Kidney (tissue), 14 donors: Measurements from ENCODE around the gene BDH1. TPM values are rescaled to one million over a fixed set of nuclear protein-coding genes. Genes with fewer than 3 reads are reported as not detected.

Experiments used
- DNase-seq, 5 donors: peaks; one replicate each; pipeline ENCODE4 v3.0.0-alpha.2; 2013 to 2020
- FAIRE-seq: peaks from 2 replicates; lab custom pipeline; 2012; peaks lifted over from hg19 to GRCh38; lab: Jason Lieb, UNC
- H3K27ac ChIP-seq, 2 donors: one replicate each; pipeline ENCODE4 v1.7.0; 2013; ENCODE audit warnings: low read depth in 2 of 2, low read length in 2 of 2, inconsistent platforms in 1 of 2
- H3K27me3 ChIP-seq: one replicate; pipeline ENCODE4 v1.7.1; 2013; ENCODE audit warnings: low read length, inconsistent platforms; ENCODE audit not compliant: control insufficient read depth, insufficient read depth
- H3K36me3 ChIP-seq, 3 donors: one replicate each; pipeline versions ENCODE4 v1.7.0 to v1.7.1; 2013; ENCODE audit warnings: low read length in 3 of 3, control low read depth in 1 of 3, inconsistent platforms in 1 of 3; ENCODE audit not compliant: insufficient read depth in 3 of 3, control insufficient read depth in 2 of 3
- H3K4me1 ChIP-seq, 3 donors: one replicate each; pipeline versions ENCODE4 v1.7.0 to v1.7.1; 2013; ENCODE audit warnings: low read length in 3 of 3, inconsistent platforms in 1 of 3, low read depth in 1 of 3; ENCODE audit not compliant: control insufficient read depth in 2 of 3, insufficient read depth in 2 of 3
- H3K4me3 ChIP-seq, 3 donors: one replicate each; pipeline versions ENCODE4 v1.7.0 to v1.8.1; 2013; ENCODE audit warnings: low read length in 3 of 3, control low read depth in 1 of 3, inconsistent platforms in 1 of 3
- H3K9ac ChIP-seq, 3 donors: one replicate each; pipeline versions ENCODE4 v1.7.0 to v1.7.1; 2013; ENCODE audit warnings: low read length in 3 of 3, control low read depth in 1 of 3, inconsistent platforms in 1 of 3
- H3K9me3 ChIP-seq, 3 donors: one replicate each; pipeline versions ENCODE4 v1.7.0 to v1.7.1; 2013; ENCODE audit warnings: low read length in 3 of 3, control low read depth in 1 of 3, inconsistent platforms in 1 of 3; ENCODE audit not compliant: control insufficient read depth in 2 of 3, insufficient read depth in 1 of 3
- CTCF ChIP-seq: IDR thresholded peaks from 3 replicates; pipeline ENCODE4 v1.5.1; 2012; ENCODE audit warnings: mild to moderate bottlenecking, moderate library complexity, borderline replicate concordance; ENCODE audit not compliant: insufficient read depth; ENCODE audit errors: extremely low read depth
- intact Hi-C: fragments of 100-400 bp; cut with DNase I; formaldehyde crosslinking; loops from one replicate; pipeline ENCODE4 v1.11.1; 2022
- polyA plus RNA-seq: library from polyadenylated mRNA; stranded (reverse); fragments of 350-450 nt; fragmentation: Illumina TruSeq; extraction: RNeasy Lipid Tissue Mini Kit (QIAGEN cat#74804); gene quantifications from one replicate; pipeline ENCODE4 v1.2.3, GENCODE V29; 2014; ENCODE audit warnings: low read depth, low replicate concordance; ENCODE audit not compliant: insufficient read depth
- total RNA-seq: library from RNA; stranded (reverse); fragmentation: NEBNext Ultra II Directional; extraction: Animal tissue kit (Norgen Biotek cat#: 25700); gene quantifications from one replicate; pipeline ENCODE4 v1.2.1, GENCODE V29; 2021
- donor health status: control.
- donor health status: control.
- donor health status: control.
- donor health status: control.
- donor health status: control.
- donor health status: DM: yes; HTN: yes; CAD: no.
- donor health status: Normal renal cell carcinoma (clear cell type).

The BDH1 gene
- total and polyA plus RNA-seq, 2 donors from 2014 or later: 21.2 to 49.6 TPM

GRCh38 chr3:197542741-197543454 lies 12.9 kb downstream of the BDH1 start:
- DNase-seq (no peak), FAIRE-seq (no peak)
- Histone ChIP-seq H3K27me3 (no peaks in the 10 kb centered on the region), H3K9ac (no peak overlapping the region), H3K4me3 (no peak overlapping the region), H3K4me1 (peaks cover 0 to 2% (median 0%) of the 10 kb centered on the region in 3 donors), H3K36me3 (peaks cover 0 to 13% (median 10%) of the 10 kb centered on the region in 3 donors), H3K9me3 (no peaks in the 10 kb centered on the region), H3K27ac (no peak overlapping the region)
- intact Hi-C loops: no loop called here
- TF ChIP-seq CTCF: no peak

GRCh38 chr3:197541756-197542539 lies 13.8 kb downstream of the BDH1 start:
- no peak for FAIRE-seq
- peak in 1 of 5 donors; percentile 23 for DNase-seq

GRCh38 chr3:197540961-197541377 lies 14.8 kb downstream of the BDH1 start:
- no peak overlapping the region for H3K27ac ChIP-seq

More at GRCh38 chr3:197541756-197542539, 13.8 kb downstream of the BDH1 start:
- H3K27ac ChIP-seq: no peak overlapping the region
- no peaks in the 10 kb centered on the region for H3K4me1 ChIP-seq
- no peak overlapping the region for H3K9ac ChIP-seq
- intact Hi-C loops: no loop called here
- TF ChIP-seq CTCF: no peak
- H3K9me3 ChIP-seq: no peaks in the 10 kb centered on the region
- no peak overlapping the region for H3K4me3 ChIP-seq
- H3K27me3 ChIP-seq: no peaks in the 10 kb centered on the region
- peaks cover 0 to 17% (median 10%) of the 10 kb centered on the region in 3 donors for H3K36me3 ChIP-seq

More at GRCh38 chr3:197540961-197541377, 14.8 kb downstream of the BDH1 start:
- DNase-seq (no peak), FAIRE-seq (no peak)
- Histone ChIP-seq H3K4me3 (no peak overlapping the region), H3K9me3 (no peaks in the 10 kb centered on the region), H3K9ac (no peak overlapping the region), H3K36me3 (peaks cover 0 to 17% (median 10%) of the 10 kb centered on the region in 3 donors), H3K27me3 (no peaks in the 10 kb centered on the region), H3K4me1 (no peaks in the 10 kb centered on the region)
- no peak for TF ChIP-seq CTCF
- intact Hi-C loops: no loop called here
